Activated T-cell treated with anti-CD3 and anti-CD28 coated beads for 4 hours (primary cell): Measurements from ENCODE around the gene PITPNM1.

Experiments
- DNase-seq: peaks from one replicate; pipeline ENCODE4 v3.0.0-alpha.2; 2020

Gene PITPNM1

DNA sequence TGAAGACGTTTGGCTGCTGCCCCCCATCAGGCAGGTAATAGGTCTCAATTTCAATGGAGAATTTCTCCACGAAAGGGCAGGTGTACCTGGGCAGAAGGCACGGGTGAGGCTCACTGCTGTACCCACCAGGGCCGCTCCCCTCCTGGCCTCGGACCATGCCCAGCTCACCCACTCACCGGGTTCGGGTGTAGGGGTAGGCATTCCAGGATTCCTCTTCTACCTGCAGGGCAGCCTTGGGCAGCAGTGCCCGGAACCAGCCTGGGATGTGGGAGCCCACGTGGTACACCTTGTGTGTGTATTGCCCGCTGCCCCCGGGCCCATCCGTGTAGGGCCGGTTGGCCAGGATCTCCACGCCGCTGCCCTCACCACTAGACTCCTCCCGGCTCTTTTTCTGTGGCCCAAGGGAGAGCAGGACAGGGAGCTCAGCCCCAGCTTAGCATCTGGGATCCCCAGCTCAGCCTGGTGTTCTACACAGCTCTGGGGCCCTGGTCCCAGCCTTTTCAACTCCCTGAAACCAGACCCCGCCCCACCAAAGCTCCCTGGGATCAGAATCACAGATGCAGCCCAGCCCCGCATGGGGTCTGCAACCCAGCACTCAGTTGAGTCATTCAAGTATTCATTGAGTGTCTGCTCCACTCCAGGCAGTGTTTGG is 2.7 kb downstream of the PITPNM1 start:
- no peak for DNase-seq

GRCh38 chr11:67501854-67502253 is 3.3 kb downstream of the PITPNM1 start:
- DNase-seq, result no peak

GRCh38 chr11:67500831-67501715 is 4.1 kb downstream of the PITPNM1 start:
- no peak for DNase-seq

DNA sequence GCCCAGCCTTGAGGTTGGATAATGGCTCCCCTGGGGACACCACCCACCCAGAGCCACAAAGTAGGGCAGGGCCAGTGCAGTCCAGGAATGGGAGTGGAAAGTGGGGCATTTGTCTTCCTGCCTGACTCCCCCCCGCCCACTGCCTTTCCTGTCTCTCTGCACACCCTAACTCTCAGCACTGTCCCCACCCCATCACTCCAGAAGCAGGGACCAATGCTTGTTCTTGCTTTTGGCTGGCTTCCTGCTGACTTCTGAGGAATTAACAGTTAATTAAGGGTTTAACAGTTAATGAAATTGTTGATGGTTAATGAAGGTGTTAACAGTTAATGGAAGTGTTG is 4.7 kb downstream of the PITPNM1 start:
- no peak for DNase-seq

DNA sequence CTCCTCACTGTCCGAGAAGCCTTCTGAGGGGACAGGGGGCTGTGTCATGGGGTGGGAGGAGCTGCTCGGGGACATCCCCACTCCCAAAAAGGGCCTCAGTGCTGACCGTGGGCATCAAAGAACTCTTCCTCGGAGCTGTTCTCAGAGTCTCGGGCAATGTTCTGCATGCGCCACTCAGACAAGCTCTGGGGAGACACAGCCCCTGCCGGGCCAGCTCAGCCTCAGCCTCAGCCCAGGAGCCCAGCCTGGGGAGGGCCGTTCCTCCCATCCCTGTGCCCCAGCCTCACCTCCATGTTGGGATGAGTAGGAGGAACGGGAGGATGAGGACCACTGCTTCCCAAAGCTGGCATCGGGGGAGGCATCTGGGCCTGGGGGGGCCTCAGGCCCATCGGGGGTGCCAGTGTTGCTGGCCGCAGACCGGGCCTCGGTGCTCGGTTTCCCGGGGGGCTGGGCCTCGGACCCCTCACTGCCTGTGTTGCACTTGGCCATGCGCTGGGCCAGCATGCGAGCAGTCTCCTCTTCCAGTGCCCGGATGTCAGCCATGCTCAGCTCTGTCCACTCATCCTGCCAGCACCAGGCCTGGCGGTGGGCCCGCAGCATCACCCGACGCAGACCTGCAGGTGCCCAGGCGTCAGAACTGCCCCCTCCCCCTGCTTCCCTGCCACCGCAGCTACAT is 5.2 kb downstream of the PITPNM1 start:
- DNase-seq, result no peak

DNA sequence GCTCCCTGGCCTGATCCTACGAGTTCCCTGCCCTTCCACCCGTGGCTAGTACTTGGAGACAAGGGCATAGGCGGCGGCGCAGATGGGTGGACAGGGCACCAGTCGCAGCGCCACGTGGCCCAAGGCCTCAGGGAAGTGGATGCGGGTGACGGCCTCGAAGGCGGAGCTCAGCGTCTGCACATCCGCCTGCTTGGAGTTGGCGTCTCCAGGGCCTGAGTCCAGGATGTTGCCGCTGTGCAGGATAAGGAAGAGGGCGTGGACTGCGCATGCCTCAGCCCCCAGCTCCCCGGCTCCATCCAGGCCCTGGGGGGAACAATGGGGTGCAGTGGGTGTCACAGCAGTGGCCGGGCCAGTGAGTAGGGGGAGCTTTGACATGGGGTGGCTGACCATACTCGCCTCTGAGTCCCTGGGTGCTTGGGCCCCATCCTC is 6.6 kb downstream of the PITPNM1 start:
- DNase-seq, result no peak

DNA sequence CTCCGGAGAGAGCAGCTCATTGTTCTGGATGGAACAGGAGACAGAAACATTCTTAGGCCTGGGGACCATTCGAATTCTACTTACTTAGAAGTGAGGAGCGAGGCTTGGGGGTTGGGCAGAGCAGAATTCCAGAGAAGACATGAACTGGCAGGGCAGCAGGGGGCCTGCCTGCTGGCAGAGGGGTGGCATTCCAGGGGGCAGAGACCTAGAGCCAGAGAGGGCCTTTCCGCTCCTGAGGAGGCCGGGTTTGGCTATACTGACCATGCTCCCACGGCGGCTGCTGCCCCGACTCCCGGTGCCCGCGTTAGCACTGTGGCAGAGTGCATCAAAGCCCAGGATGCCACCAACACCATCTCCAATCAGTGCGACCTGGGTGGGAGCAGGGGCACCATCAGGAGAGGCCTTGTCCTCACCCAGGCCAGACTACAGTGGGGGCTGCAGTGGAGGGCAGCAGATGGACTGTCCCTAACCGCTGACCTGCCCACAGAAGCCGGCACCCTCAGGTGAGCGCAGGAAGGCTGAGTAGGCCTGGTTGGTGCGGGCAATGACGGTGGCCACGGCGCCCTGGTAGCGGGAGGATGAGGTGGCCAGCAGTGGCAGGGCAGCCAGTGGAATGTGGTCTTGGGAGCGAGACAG is 7.4 kb downstream of the PITPNM1 start:
- DNase-seq, result no peak

GRCh38 chr11:67496113-67496512 is 9.1 kb downstream of the PITPNM1 start:
- DNase-seq, result no peak

GRCh38 chr11:67495234-67496005 is 9.7 kb downstream of the PITPNM1 start:
- DNase-seq, result no peak

DNA sequence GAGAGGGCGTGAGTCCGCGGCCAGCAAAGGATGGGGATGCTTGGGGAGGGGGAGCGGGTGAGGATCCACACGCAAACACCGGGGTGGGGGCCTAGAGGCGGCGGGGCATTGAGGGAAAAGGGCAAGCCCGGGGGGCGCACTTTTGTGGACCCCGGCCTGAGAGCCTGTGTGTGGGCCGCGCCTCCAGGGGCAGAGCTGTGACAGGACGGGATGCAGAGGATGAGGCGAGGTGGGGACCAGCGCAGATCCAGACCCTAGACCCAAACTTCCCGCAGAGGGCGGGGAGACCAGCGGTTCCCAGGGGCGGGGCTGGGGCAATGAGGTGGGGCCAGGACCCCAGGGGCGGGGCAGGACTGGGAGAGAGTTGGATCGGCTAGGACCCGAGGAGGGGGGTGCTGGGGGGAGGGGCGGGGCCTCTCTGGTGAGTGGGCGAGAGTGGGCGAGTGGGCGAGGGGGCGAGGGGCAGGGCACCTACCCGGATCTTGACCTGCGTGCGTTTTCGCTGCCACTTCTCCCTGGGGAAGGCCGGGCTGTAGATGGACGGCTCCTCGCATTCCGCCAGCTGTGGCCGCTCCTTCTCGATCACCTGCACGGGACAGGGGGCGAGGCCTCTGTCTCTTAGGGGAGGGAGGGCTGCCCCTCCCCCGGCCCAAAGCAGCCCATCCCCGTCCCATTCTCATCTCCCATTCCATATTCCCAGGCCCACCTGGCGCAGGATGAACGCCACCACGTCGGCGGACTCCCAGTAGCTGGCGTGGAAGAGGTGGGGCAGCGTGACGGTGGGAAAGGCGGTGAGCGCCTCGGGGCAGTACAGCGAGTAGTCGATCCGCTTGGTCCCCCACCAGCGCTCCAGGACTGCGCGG is 10.6 kb downstream of the PITPNM1 start:
- DNase-seq, result no peak

- DNase-seq, result no peak
Measured at GRCh38 chr11:67493548-67494370, 11.4 kb downstream of the PITPNM1 start.

DNA sequence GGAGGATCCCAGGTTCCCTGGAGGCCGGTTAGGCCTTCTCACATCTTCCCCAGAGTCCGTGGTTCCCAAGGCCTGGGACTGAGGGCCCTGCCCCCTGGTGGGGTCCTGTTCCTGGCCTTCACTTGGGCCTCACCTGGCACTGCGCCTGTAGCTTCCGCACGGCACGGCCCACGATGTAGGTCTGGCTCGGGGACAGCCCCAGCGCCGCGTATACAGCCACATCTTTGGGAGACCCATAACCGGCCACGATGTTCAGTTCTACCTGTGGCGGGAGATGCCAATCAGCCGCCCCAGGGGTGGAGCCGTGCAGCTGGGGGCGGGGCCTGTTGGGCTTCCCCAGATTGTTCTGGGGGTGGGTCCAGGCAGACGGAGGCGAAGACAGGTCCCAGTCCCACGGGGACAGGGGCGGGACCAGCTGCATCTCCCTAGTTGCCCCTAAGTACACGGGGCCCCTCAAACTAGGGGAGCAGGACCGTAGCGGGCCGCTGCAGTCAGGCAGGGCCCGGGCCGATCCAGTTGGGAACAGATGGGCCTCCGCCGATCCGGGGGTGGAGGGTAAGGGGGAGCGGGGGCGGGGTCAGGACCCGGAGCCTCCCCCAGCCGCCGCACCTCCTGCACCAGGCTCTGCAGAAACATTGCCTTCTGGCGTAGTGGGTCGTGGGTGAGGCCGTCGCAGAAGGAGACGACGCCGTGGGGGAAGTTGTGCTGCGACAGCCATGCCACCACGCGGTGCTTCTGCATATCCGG is 12.2 kb downstream of the PITPNM1 start:
- no peak for DNase-seq

GRCh38 chr11:67492069-67492727 is 13.0 kb downstream of the PITPNM1 start:
- no peak for DNase-seq

GRCh38 chr11:67491276-67492068 is 13.7 kb downstream of the PITPNM1 start:
- no peak for DNase-seq

DNA sequence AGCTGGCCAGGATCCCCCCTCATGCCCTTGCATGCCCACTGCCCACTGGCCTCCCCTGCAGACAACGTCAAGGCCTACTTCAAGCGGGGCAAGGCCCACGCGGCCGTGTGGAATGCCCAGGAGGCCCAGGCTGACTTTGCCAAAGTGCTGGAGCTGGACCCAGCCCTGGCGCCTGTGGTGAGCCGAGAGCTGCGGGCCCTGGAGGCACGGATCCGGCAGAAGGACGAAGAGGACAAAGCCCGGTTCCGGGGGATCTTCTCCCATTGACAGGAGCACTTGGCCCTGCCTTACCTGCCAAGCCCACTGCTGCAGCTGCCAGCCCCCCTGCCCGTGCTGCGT is 14.5 kb downstream of the PITPNM1 start:
- DNase-seq, result no peak

- DNase-seq, result no peak
Measured at GRCh38 chr11:67489885-67490726, 15.1 kb downstream of the PITPNM1 start.

GRCh38 chr11:67489203-67489884 is 15.8 kb downstream of the PITPNM1 start:
- no peak for DNase-seq
